Body of pancreas (tissue), 4 donors: ENCODE data around the gene COL24A1.

ENCODE experiments used
- POLR2A ChIP-seq, 3 donors: fragments of 450-650 bp; IDR thresholded peaks; one replicate each; pipeline ENCODE4 v1.6.1; 2016; ENCODE audit warnings: antibody characterized with exemption in 3 of 3, mild to moderate bottlenecking in 2 of 3
- TF ChIP-seq, protein P1 (sequence below), 7 experiments: fragments of 450-650 bp in 4 of 7; fragments of 200-600 bp in 3 of 7; sonication (generic) in 3 of 7; IDR thresholded peaks; one replicate each; pipeline ENCODE4 v1.5.1; 2016 to 2019; ENCODE audit warnings: antibody characterized with exemption in 7 of 7

DNA sequence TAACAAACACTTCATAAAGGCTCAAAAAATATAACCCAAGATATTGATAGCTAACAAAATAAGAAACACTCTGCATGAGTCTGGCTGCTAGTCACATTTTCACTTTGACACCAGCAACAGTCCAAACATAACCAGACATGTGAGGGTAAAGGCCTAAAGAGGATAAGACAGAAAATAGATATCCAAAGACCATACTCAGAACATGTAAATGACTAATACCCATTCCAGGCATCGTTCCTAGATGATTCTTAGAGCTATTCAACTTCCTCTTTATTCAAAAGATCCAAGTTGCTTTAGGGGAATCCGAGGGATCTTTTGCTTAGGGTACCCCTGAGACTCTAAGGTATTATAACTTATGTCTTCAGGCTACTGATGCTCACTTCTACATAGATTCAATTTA, 5.1 kb downstream of the COL24A1 start:
- TF ChIP-seq, protein P1, sequence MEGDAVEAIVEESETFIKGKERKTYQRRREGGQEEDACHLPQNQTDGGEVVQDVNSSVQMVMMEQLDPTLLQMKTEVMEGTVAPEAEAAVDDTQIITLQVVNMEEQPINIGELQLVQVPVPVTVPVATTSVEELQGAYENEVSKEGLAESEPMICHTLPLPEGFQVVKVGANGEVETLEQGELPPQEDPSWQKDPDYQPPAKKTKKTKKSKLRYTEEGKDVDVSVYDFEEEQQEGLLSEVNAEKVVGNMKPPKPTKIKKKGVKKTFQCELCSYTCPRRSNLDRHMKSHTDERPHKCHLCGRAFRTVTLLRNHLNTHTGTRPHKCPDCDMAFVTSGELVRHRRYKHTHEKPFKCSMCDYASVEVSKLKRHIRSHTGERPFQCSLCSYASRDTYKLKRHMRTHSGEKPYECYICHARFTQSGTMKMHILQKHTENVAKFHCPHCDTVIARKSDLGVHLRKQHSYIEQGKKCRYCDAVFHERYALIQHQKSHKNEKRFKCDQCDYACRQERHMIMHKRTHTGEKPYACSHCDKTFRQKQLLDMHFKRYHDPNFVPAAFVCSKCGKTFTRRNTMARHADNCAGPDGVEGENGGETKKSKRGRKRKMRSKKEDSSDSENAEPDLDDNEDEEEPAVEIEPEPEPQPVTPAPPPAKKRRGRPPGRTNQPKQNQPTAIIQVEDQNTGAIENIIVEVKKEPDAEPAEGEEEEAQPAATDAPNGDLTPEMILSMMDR (IDR thresholded peaks at IDR 0.05) = no peak
- no peak for TF ChIP-seq POLR2A (IDR thresholded peaks at IDR 0.05)
